ENCODE results near the gene MBD3L5. TPM values are rescaled to one million over a fixed set of nuclear protein-coding genes. Genes with fewer than 3 reads are reported as not detected.

The MBD3L5 gene
- total and polyA plus RNA-seq, 8 donors = not detected

- WGBS, 2 donors = 1% methylated on average over 56 of the region's 56 CpGs
- DNase-seq (peak; percentile 97 to 100 (median 100)), ATAC-seq (peak; percentile 99 to 100 (median 99)), FAIRE-seq (no peak)
- H3K27ac ChIP-seq = peak within 1 kb of the TSS; percentile 57 to 80 (median 70)
- no peaks in the 10 kb centered on the region for H3K27me3 ChIP-seq
- no peak for TF ChIP-seq CTCF (IDR thresholded peaks at IDR 0.05)
- H3K9me3 ChIP-seq = no peaks in the 10 kb centered on the region
- peaks cover 0 to 23% (median 8%) of the 10 kb centered on the region in 3 donors for H3K36me3 ChIP-seq
- peak within 1 kb of the TSS; percentile 89 to 99 (median 96) for H3K4me3 ChIP-seq
- peaks cover 0 to 10% (median 4%) of the 10 kb centered on the region in 3 donors for H3K4me1 ChIP-seq
- intact Hi-C loops (cut with DNase I) = no loop called here
These were observed 38.9 kb downstream of the MBD3L5 start, which contains the start of gene ZNF557 for GRCh38 chr19:7069042-7069903. Gene ZNF557 (plus strand): TSS chr19:7069703. CDS start chr19:7075075, 5,372 bp downstream.

DNA sequence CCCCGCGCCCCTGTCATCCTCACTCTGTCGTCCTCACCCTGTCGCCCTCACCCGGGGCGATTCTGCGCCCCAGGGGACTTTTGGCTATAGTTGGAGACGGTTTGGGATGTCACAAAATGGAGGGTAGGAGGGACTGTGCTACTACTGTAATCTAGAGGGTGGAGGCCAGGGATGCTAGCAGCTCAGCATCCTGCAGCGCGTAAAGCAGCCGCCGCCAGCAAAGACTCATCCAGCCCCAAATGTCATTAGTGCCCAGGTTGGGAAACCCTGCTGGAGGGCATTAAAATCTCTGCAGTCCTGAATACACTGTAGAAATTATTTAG lies 39.5 kb downstream of the MBD3L5 start:
- no peak for DNase-seq
- Histone ChIP-seq H3K9me3 (no peaks in the 10 kb centered on the region), H3K4me3 (peak overlapping the region; percentile 89 to 99 (median 96)), H3K4me1 (peaks cover 0 to 10% (median 4%) of the 10 kb centered on the region in 3 donors), H3K36me3 (peaks cover 0 to 25% (median 9%) of the 10 kb centered on the region in 3 donors), H3K27ac (peak overlapping the region; percentile 57 to 80 (median 70)), H3K27me3 (no peaks in the 10 kb centered on the region)
- WGBS, 2 donors = 0 to 1% methylated on average over 12 of the region's 12 CpGs
- no peak for FAIRE-seq
- peak in 2 of 4 donors; percentile 4 to 11 for ATAC-seq
- intact Hi-C loops (cut with DNase I) = no loop called here
- no peak for TF ChIP-seq CTCF (IDR thresholded peaks at IDR 0.05)

DNA sequence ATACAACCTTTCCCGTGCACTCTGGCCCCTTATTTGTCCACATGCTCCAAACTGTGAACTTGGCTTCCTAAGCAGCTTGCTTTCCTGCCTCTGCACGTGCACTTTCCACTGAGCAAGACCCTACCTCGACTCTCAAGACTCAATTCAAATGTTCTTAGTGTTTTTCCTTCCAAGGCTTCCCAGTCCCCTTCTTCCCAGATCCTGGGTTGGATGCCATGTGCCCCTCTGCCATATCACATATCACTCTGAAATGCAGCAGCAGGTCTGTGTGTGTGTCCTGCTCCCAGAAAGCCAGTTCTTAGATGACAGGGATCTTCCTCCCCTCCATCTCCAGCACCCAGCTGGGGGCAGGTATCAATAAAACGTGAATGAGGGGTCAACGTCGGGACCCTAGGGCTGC lies 42.2 kb downstream of the MBD3L5 start:
- DNase-seq (no peak), ATAC-seq (no peak), FAIRE-seq (no peak)
- 91 to 96% methylated on average over 6 of the region's 6 CpGs for WGBS, 2 donors
- peaks cover 0 to 51% (median 35%) of the 10 kb centered on the region in 3 donors for H3K36me3 ChIP-seq
- H3K27ac ChIP-seq = no peak overlapping the region
- H3K9me3 ChIP-seq = no peaks in the 10 kb centered on the region
- TF ChIP-seq CTCF (IDR thresholded peaks at IDR 0.05) = no peak
- no peaks in the 10 kb centered on the region for H3K27me3 ChIP-seq
- no peak overlapping the region for H3K4me3 ChIP-seq
- intact Hi-C loops (cut with DNase I) = no loop called here
- H3K4me1 ChIP-seq = peaks cover 0 to 10% (median 4%) of the 10 kb centered on the region in 3 donors

- Histone ChIP-seq H3K27ac (no peak overlapping the region), H3K4me1 (peaks cover 0 to 10% (median 4%) of the 10 kb centered on the region in 3 donors), H3K4me3 (no peak overlapping the region), H3K27me3 (no peaks in the 10 kb centered on the region), H3K36me3 (peaks cover 5 to 74% (median 52%) of the 10 kb centered on the region in 3 donors), H3K9me3 (no peaks in the 10 kb centered on the region)
- DNase-seq (peak in 1 of 6 donors; percentile 55), FAIRE-seq (no peak), ATAC-seq (no peak)
- 97 to 98% methylated on average over 27 to 29 of the region's 29 CpGs for WGBS, 2 donors
- TF ChIP-seq CTCF (IDR thresholded peaks at IDR 0.05) = no peak
- intact Hi-C loops (cut with DNase I) = no loop called here
These were observed 44.4 kb downstream of the MBD3L5 start for GRCh38 chr19:7074705-7075282.
